Activated CD8-positive, alpha-beta T cell treated with anti-CD3 and anti-CD28 coated beads for 36 hours (primary cell): Measurements from ENCODE around the gene R3HDM2. TPM values are rescaled to one million over a fixed set of nuclear protein-coding genes. Genes with fewer than 3 reads are reported as not detected.
A peak's percentile ranks its signal among the peaks of the same experiment; 100 is the strongest.
"Not testable (repeated sequence)": the region's sequence is repeated elsewhere in the genome, so short reads cannot be mapped to it uniquely, and the experiment has no call there.

Experiments used
- ATAC-seq: fragments of 200-7000 bp; cut with Tn5 transposase; one replicate; pipeline ENCODE4 v1.10.0; 2021; ENCODE audit warnings: mild to moderate bottlenecking, moderate library complexity
- CTCF ChIA-PET: fragments of 350-600 bp; sonication (Branson Sonifier 250); formaldehyde crosslinking; loops from one replicate; lab custom pipeline; 2021; ENCODE audit warnings: antibody characterized with exemption; lab: Charles Lee
- POLR2A ChIA-PET: fragments of 350-600 bp; sonication (Branson Sonifier 250); formaldehyde crosslinking; loops from one replicate; lab custom pipeline; 2021; ENCODE audit warnings: antibody characterized with exemption; lab: Charles Lee
- DNase-seq: peaks from one replicate; pipeline ENCODE4 v3.0.0-alpha.2; 2020
- H3K27ac Mint-ChIP-seq: one replicate; pipeline ENCODE4 v1.8.0; 2021; ENCODE audit warnings: mild to moderate bottlenecking, mixed read lengths
- H3K27me3 Mint-ChIP-seq: one replicate; pipeline ENCODE4 v1.8.0; 2021; ENCODE audit warnings: mixed read lengths
- H3K36me3 Mint-ChIP-seq: one replicate; pipeline ENCODE4 v1.8.0; 2021; ENCODE audit warnings: low read depth, mixed read lengths
- H3K4me1 Mint-ChIP-seq: one replicate; pipeline ENCODE4 v1.8.0; 2021; ENCODE audit warnings: low read depth, mixed read lengths
- H3K4me3 Mint-ChIP-seq: one replicate; pipeline ENCODE4 v1.8.0; 2021; ENCODE audit warnings: mild to moderate bottlenecking, moderate library complexity, mixed read lengths
- H3K9me3 Mint-ChIP-seq: one replicate; pipeline ENCODE4 v1.8.0; 2021; ENCODE audit warnings: mixed read lengths
- intact Hi-C: fragments of 100-400 bp; cut with micrococcal nuclease; formaldehyde crosslinking; loops from one replicate; pipeline ENCODE4 v1.10.0; 2022
- total RNA-seq, 2 experiments: library from RNA; stranded (reverse); gene quantifications; one replicate each; pipeline ENCODE4 v1.2.3, GENCODE V29; 2021
- TF ChIP-seq, protein P1 (sequence below): fragments of 200-600 bp; IDR thresholded peaks from one replicate; pipeline ENCODE4 v1.8.0; 2022; ENCODE audit warnings: antibody characterized with exemption, mild to moderate bottlenecking

The R3HDM2 gene
- total RNA-seq, 2 experiments from 2014 or later = 33.2 to 44.0 TPM

DNA sequence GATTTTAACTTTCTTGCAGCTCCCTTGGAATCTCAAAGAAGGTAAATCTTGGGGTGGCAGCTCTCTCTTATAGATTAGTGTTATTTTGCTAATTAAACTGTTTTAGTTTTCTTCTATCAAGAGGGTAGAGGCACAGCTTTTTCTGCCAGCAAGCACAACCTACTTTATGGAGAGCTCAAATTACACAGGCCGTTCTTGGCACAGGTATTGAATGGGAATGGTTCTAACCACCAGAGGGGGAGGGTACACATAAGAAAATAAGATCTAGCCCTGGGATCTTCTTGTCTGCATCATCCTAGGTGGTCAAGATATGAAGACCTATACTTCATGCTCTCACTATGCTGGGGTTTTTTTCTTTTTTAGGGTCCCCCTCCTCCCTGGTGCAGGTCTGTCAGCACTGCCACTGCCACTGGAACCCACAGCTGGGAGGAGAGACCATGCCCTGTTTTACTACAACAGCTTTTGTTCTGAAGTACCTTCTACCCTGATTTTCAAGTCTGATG lies 131.3 kb downstream of the R3HDM2 start:
- Mint-ChIP-seq H3K4me1 (no peaks in the 10 kb centered on the region), H3K4me3 (no peak overlapping the region), H3K27ac (no peak overlapping the region), H3K9me3 (no peaks in the 10 kb centered on the region), H3K36me3 (peaks cover 40% of the 10 kb centered on the region), H3K27me3 (no peaks in the 10 kb centered on the region)
- no peak for DNase-seq
- intact Hi-C loops = loop anchor here (10.0 kb wide), 1 partner anchor 155 kb away; the partner anchor contains the start of genes GLI1 and INHBE
- ATAC-seq = no peak
- TF ChIP-seq, protein P1, sequence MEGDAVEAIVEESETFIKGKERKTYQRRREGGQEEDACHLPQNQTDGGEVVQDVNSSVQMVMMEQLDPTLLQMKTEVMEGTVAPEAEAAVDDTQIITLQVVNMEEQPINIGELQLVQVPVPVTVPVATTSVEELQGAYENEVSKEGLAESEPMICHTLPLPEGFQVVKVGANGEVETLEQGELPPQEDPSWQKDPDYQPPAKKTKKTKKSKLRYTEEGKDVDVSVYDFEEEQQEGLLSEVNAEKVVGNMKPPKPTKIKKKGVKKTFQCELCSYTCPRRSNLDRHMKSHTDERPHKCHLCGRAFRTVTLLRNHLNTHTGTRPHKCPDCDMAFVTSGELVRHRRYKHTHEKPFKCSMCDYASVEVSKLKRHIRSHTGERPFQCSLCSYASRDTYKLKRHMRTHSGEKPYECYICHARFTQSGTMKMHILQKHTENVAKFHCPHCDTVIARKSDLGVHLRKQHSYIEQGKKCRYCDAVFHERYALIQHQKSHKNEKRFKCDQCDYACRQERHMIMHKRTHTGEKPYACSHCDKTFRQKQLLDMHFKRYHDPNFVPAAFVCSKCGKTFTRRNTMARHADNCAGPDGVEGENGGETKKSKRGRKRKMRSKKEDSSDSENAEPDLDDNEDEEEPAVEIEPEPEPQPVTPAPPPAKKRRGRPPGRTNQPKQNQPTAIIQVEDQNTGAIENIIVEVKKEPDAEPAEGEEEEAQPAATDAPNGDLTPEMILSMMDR = no peak
- ChIA-PET CTCF (interaction anchor here (0.7 to 2.8 kb wide), 6 partner anchors 9 to 159 kb away, joined by 3 to 11 read pairs (median 5); no protein-coding TSS in a partner anchor), POLR2A (no interaction called here)

DNA sequence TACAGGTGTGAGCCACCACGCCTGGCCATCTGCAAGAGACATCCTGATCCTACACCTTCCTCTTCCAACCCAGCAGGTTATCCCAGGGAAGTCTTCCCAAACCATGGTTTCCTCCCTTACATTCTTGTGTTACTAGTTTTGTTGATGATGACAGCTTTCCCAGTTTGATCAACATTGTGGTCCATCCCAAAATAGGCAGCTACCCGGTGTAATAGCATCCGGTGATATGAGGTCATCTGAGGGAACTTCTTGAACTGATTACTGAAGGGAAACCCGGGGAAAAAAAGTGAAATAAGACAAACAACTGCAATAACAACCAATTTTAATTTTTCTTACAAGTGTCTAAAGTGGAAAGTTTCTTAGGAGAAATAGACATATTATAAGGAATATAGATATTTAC lies 134.6 kb downstream of the R3HDM2 start:
- ATAC-seq = no peak

DNA sequence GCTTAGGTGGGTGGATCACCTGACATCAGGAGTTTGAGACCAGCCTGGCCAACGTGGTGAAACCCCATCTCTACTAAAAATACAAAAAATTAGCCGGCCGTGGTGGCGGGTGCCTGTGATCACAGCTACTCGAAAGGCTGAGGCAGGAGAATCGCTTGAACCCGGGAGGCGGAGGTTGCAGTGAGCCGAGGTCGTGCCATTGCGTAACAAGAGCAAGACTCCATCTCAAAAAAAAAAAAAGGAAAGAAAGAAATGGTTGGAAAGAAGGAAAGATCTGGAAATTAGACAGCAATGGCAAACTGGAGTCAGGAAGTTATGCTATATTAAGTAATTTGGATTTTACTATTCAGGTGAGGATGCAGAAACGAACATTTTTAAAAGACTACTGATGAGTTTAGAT lies 148.8 kb downstream of the R3HDM2 start:
- CTCF ChIA-PET = interaction anchor here (1.0 to 1.7 kb wide), 2 partner anchors 171 to 174 kb away, joined by 3 to 5 read pairs; no protein-coding TSS in a partner anchor
- H3K9me3 Mint-ChIP-seq, H3K27me3 Mint-ChIP-seq, ATAC-seq, intact Hi-C loops, H3K27ac Mint-ChIP-seq, DNase-seq, POLR2A ChIA-PET, H3K4me3 Mint-ChIP-seq: not testable (repeated sequence)
- Mint-ChIP-seq H3K4me1 (peaks cover 21% of the 10 kb centered on the region), H3K36me3 (peaks cover 26% of the 10 kb centered on the region)

More for the DNA sequence above, 134.6 kb downstream of the R3HDM2 start:
- Mint-ChIP-seq H3K36me3 (peaks cover 30% of the 10 kb centered on the region), H3K9me3 (no peaks in the 10 kb centered on the region), H3K4me3 (no peak overlapping the region), H3K4me1 (no peaks in the 10 kb centered on the region), H3K27me3 (no peaks in the 10 kb centered on the region), H3K27ac (no peak overlapping the region)
- no peak for DNase-seq
- TF ChIP-seq, protein P1 = no peak
- POLR2A ChIA-PET = no interaction called here
- intact Hi-C loops = no loop called here
- CTCF ChIA-PET = interaction anchor here (0.9 to 2.7 kb wide), 3 partner anchors 11 to 156 kb away, joined by 3 to 9 read pairs (median 6); no protein-coding TSS in a partner anchor

DNA sequence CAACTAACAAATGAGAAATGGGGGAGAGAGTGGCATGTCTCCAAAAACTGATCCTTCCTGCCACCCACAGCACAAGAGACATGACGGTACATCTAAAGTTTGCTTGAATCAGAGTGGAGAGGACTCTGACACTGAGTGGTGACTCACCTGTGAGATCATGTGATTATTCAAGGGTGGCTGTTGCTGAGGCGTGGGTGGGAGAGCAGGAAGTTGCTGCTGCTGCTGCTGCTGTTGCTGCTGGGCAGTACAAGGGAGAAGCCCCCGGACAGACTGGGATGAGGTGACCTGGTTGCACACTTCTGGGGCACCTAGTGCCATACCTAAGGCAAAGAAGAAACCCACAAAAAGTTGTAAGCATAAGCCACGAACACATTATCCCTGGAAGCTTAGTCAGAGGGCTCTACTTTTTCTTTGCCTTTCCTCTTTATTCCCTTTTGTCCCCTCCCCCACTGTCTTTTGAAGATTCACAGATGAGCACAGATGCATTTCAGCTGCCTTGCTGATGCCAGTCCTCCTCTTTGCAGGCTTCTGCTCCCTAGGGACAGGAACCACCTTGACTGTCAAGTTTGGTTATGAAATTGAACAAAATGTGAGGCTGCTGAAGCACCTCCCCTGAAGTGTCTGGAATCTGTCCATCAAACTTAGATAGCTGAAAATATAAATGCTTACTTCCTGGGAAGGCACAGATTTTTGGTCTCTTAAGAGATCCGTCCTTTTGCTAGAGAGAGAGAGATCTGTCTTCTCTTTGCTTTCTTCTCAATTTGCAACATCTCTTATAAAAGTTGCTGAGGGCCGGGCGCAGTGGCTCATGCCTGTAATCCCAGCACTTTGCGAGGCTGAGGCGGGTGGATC lies 150.4 kb downstream of the R3HDM2 start:
- peak; percentile 98 for ATAC-seq

More for the DNA sequence above, 150.4 kb downstream of the R3HDM2 start:
- H3K4me3 Mint-ChIP-seq = peak overlapping the region; percentile 68
- TF ChIP-seq, protein P1 = no peak
- DNase-seq = peak; percentile 93
- ChIA-PET POLR2A (interaction anchor here (0.6 to 1.3 kb wide), 4 partner anchors 147 to 825 kb away, joined by 3 to 4 read pairs (median 3); no protein-coding TSS in a partner anchor), CTCF (interaction anchor here (1.1 kb wide), 1 partner anchor 173 kb away, joined by 3 read pairs; no protein-coding TSS in a partner anchor)
- no peaks in the 10 kb centered on the region for H3K9me3 Mint-ChIP-seq
- peaks cover 31% of the 10 kb centered on the region for H3K36me3 Mint-ChIP-seq
- intact Hi-C loops = no loop called here
- no peaks in the 10 kb centered on the region for H3K27me3 Mint-ChIP-seq
- H3K4me1 Mint-ChIP-seq = peaks cover 23% of the 10 kb centered on the region
- peak overlapping the region; percentile 95 for H3K27ac Mint-ChIP-seq
